Lower leg skin (tissue), 4 donors: ENCODE measurements around the gene CAB39L. TPM values are rescaled to one million over a fixed set of nuclear protein-coding genes. Genes with fewer than 3 reads are reported as not detected.

Experiments used
- DNase-seq, 2 donors: peaks; one replicate each; pipeline ENCODE4 v3.0.0-alpha.2; 2019; ENCODE audit warnings: low spot score in 2 of 2
- H3K4me3 ChIP-seq: fragments of 200-600 bp; sonication (generic); 2 replicates; pipeline ENCODE4 v1.5.1; 2017; ENCODE audit warnings: mild to moderate bottlenecking, low read depth; ENCODE audit not compliant: poor library complexity, severe bottlenecking
- CTCF ChIP-seq, 3 donors: fragments of 450-650 bp; IDR thresholded peaks; one replicate each; pipeline ENCODE4 v1.5.1; 2016; ENCODE audit warnings: antibody characterized with exemption in 3 of 3, mild to moderate bottlenecking in 3 of 3, moderate library complexity in 2 of 3
- POLR2A ChIP-seq, 2 donors: fragments of 450-650 bp; IDR thresholded peaks; one replicate each; pipeline ENCODE4 v1.6.1; 2016 to 2017; ENCODE audit warnings: antibody characterized with exemption in 2 of 2, mild to moderate bottlenecking in 1 of 2, moderate library complexity in 1 of 2
- WGBS, 2 donors: methylation state at CpG; one replicate each; pipeline ENCODE4 v1.1.5; 2018; 5-methylcytosine and 5-hydroxymethylcytosine counted together
- intact Hi-C: fragments of 100-400 bp; cut with DNase I; formaldehyde crosslinking; loops from one replicate; pipeline ENCODE4 v1.15.0; 2023; ENCODE audit warnings: low total_unique reads
- total RNA-seq, 4 donors: library from RNA; depleted of rRNA; stranded (reverse); fragments of >200 nt; gene quantifications; one replicate each; pipeline ENCODE4 v1.1.0, GENCODE V29; 2016

CAB39L gene
- total RNA-seq, 4 donors from 2014 or later: 14.9 to 31.1 (median 26.3) TPM

GRCh38 chr13:49466292-49466838, 22.5 kb upstream of the CAB39L start:
- intact Hi-C loops: no loop called here
- TF ChIP-seq CTCF (IDR thresholded peaks at IDR 0.05): no peak
- TF ChIP-seq POLR2A (IDR thresholded peaks at IDR 0.05): no peak
- 83 to 92% methylated on average over 5 of the region's 5 CpGs for WGBS, 2 donors
- no peak for DNase-seq
- H3K4me3 ChIP-seq: no peak overlapping the region

GRCh38 chr13:49464621-49465325, 20.9 kb upstream of the CAB39L start:
- no peak overlapping the region for H3K4me3 ChIP-seq
- no peak for TF ChIP-seq POLR2A (IDR thresholded peaks at IDR 0.05)
- TF ChIP-seq CTCF (IDR thresholded peaks at IDR 0.05): no peak
- no peak for DNase-seq
- WGBS, 2 donors: 87 to 93% methylated on average over 4 of the region's 4 CpGs
- intact Hi-C loops: no loop called here

GRCh38 chr13:49464085-49464484, 20.2 kb upstream of the CAB39L start:
- TF ChIP-seq POLR2A (IDR thresholded peaks at IDR 0.05) (no peak), CTCF (IDR thresholded peaks at IDR 0.05) (no peak)
- H3K4me3 ChIP-seq: no peak overlapping the region
- no peak for DNase-seq
- intact Hi-C loops: no loop called here
- WGBS, 2 donors: 91% methylated on average over 1 of the region's 1 CpG

GRCh38 chr13:49459580-49459979, 15.7 kb upstream of the CAB39L start:
- WGBS, 2 donors: 97 to 98% methylated on average over 1 of the region's 1 CpG
- intact Hi-C loops: no loop called here
- DNase-seq: no peak
- no peak overlapping the region for H3K4me3 ChIP-seq
- no peak for TF ChIP-seq POLR2A (IDR thresholded peaks at IDR 0.05)
- TF ChIP-seq CTCF (IDR thresholded peaks at IDR 0.05): no peak

- WGBS, 2 donors: 64 to 75% methylated on average over 7 of the region's 7 CpGs
- intact Hi-C loops: no loop called here
- TF ChIP-seq POLR2A (IDR thresholded peaks at IDR 0.05): no peak
- no peak for TF ChIP-seq CTCF (IDR thresholded peaks at IDR 0.05)
- H3K4me3 ChIP-seq: no peak overlapping the region
- DNase-seq: no peak
Measured at GRCh38 chr13:49457221-49457620, 13.4 kb upstream of the CAB39L start.
